ENCODE data around the gene LMNTD2.

LMNTD2 gene

GRCh38 chr11:587546-587945 is 27.0 kb upstream of the LMNTD2 start:
- DNase-seq, result no peak

DNA sequence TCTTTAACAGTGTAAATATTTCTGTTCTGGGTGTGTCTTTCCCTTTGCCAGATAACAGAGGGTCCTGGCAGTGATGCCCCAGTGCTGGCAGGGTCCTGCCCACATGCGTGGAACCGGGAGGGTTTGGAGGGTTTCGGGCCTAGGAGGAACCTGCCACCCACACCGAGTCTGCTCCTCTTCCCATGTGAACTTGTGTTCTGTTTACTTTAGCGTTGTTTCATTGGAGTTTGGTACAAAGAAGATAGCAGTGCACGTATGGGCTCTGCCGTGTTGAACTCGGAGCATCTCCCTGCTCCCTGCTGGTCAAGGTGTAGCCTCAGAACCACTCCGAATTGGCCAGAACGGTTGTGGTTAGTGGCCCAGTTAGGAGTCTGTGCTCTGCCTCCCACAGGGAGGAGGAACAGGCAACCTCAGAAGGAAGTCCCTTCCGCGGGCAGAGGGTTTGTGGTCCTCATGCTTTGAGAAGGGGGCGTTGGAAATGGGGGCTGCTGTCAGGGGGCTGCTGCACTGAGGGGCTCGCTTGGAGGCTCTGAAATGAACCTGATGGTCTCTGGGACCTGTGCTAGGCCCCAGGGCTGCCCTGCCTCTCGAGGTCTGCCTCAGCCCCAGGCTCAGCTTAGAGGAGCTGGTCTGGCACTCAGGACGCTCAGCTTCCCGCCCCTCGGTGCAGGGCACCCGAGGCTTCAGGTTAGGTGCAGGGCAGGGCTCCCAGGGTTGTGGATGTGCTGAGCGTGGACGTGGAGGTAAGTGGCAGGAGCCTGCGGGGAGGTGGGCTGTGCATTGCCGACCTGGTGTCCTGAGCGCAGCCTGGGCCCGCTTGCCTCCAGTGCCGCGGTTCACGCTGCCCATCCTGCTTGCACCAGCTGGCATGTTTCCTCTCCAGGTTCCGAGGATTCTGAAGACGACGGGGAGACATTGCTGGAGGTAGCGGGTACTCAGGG is 26.1 kb upstream of the LMNTD2 start:
- no peak for DNase-seq

DNA sequence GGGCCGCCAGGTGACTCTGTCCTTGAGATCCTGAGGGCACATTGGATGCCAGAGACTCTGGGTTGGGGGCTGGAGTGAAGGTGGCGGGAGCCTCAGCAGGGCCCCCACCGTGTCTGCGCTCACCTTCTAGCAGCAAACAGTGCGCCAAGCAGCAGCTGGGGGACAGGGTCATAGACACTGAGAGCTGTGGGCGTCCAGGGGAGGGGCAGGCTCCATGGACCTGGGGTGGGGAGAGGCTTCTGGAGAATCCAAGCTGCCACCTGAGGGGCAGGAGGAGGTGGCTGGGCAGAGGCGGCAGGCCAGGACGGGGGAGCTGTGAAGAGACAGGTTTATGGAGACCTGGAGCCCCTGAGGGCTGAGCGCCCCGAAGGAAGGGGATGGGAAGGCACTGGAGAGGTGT is 23.7 kb upstream of the LMNTD2 start:
- no peak for DNase-seq

- no peak for DNase-seq
Observed at GRCh38 chr11:581752-582151, 21.2 kb upstream of the LMNTD2 start.

- no peak for DNase-seq
Observed at GRCh38 chr11:581342-581741, 20.8 kb upstream of the LMNTD2 start.

- no peak for DNase-seq
Observed at GRCh38 chr11:579830-580601, 19.5 kb upstream of the LMNTD2 start.

- DNase-seq, result no peak
Observed at GRCh38 chr11:578276-579035, 17.9 kb upstream of the LMNTD2 start.

GRCh38 chr11:577611-577894 is 17.0 kb upstream of the LMNTD2 start:
- no peak for DNase-seq

DNA sequence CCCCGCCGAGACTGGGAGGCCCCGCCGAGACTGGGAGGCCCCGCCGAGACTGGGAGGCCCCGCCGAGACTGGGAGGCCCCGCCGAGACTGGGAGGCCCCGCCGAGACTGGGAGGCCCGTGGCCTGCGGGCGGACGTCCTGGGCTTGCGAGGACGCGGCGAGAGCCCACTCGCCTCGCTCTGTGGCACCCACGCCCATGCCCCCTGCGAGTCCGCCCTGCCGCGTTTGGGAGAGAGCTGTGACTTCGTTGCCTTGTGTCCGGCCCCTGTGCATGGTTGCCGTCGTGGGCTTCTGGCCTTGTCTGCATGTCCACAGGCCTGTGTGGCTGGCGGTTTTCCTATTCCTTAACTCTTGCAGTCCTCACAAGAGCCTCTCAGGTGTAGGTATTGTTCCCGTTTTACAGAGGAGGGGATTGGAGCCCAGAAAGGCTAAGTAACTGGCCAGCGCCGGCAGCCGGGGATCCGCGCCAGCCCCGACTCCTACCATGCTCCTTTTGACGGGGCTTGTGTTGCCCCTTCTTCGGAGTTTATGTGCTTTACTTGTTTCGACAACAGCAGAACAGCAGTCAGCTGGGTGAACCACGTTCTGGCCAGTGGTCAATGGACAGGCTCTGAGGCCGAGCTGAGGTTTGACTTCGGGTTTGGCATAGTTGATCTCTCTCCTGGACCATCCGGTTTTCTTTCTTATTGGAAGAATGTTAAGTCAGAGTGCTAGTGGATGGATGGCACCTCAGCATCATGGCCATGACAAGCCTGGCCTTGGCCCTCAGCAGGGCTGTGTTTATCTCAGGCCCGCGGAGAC is 16.5 kb upstream of the LMNTD2 start:
- no peak for DNase-seq

- peak; percentile 94 for DNase-seq
Observed at GRCh38 chr11:575996-576768, 15.6 kb upstream of the LMNTD2 start, which contains the start of gene PHRF1. Gene PHRF1, plus strand, starts transcription at chr11:576470. Its CDS starts 5,043 bp downstream, at chr11:581513.

DNA sequence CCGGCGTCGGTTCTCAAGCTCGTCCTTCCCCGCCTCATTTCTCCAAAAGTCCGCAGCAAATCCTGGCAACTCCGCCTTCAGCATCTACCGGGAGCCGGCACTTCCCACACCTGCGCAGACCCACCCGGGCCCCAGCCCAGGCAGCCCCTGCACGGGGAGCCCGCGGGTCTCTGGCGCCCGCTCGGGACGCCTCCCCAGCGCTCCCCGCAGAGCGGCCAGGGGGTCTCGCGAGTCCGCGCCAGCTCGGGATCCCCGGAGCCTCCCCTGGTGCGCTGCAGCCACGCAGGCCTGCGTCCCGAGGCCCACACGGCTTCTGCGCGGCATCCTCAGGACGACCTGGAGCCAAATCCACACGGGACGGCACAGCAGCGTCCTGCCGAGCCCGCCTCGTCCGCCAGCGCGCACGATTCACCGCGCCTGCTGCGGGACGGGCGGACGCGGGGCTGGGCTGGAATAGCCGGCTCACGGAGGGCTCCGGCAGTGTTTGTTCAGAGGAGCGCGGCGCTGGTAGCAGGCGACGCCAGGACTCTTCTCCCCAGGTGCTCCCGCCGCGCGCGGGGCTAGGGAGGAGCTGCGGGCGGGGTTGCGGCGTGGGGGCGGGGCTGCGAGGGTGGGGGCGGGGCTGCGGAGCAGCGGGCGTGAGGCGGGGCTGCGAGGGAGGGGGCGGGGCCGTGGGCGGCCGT is 14.9 kb upstream of the LMNTD2 start:
- no peak for DNase-seq

DNA sequence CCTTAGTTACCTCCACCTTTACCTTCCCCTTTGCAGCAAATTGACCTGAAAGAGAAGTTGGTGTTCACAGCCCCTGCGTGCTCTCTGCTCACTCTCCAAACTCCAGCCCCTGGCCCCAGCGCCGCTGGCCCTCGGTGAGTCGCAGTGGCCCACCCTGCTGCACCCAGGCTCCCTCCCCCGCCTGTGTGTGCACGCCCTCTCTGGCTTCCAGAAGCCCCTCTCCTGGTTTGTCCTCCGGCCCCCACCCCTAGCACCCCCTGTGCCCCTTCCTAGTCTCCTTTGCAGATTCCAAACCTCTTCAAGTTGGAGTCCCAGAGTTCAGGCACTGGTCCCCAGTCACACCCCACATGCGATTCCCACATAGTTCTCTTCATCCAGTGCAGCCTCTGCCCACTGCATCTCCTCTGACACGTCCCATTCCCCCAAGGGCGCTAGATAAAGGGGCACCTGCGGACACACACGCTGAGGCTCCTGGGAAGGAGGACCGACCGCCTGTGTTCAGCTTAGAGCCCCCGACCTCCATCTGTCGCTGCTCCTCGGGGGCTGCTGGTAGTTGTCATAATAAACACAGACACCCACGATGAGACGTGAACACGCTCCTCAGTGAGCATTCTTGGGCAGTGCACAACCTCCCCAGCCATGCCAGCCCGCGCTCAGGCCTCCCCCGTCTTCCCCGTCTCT is 14.2 kb upstream of the LMNTD2 start:
- DNase-seq, result no peak

GRCh38 chr11:574031-574570 is 13.6 kb upstream of the LMNTD2 start:
- peak; percentile 74 for DNase-seq

DNA sequence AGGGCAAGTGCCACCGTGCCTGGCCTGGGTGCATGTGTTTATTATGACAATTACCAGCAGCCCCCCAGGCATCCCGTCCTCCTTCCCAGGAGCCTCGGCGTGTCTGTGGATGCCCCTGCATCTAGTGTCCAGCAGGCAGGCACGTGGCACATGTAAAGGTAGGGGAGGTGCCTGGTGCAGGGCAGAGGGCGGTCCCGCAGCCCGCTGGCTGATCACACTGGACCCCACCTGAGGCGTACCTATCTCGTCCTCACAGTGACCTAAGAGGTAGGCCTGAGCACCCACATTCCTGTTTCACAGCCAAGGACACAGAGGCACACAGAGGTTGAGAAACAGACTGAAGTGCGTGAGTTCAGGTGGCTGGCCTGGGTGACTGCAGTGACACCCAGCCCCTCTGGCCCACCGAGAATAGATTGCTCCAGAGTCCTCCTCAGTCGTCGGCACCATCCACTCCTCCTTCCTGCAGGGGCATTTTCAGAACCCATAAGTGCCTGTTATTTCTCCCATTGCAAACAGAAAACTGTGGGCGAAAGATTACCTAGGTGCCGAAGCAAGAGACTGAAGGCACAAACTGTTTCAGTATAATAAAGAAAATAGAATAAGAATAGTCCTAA is 12.7 kb upstream of the LMNTD2 start:
- DNase-seq, result no peak

DNA sequence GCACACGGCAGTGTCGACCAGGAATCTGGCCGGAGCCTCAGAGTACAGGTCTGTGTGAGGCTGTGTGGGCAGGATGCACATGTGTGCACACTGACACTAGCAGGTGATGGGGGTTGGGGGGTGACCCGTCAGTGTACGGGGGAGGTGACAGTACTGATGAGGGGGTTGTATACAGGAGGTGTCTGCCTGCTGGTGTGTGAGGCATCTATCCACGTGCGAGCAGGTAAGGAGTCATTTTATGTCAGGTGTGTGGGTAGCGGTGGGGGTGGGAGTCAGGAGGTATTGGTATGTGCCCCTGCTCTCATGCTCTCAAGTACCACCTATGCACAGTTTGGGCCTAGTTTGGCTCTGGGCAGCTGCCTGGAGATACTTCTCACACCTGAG is 11.3 kb upstream of the LMNTD2 start:
- DNase-seq, result no peak

GRCh38 chr11:569158-569885 is 8.8 kb upstream of the LMNTD2 start:
- DNase-seq, result no peak

GRCh38 chr11:568306-569157 is 8.0 kb upstream of the LMNTD2 start:
- DNase-seq, result peak; percentile 92

All from kidney glomerular epithelial cell (primary cell).